Activated CD8-positive, alpha-beta memory T cell treated with anti-CD3 and anti-CD28 coated beads, Interleukin-2, amount 50 U/mL, for 1 hour (primary cell): ENCODE measurements around the gene ICA1.
"Not testable (repeated sequence)": the region's sequence is repeated elsewhere in the genome, so short reads cannot be mapped to it uniquely, and the experiment has no call there.

ENCODE experiments used
- DNase-seq: peaks from one replicate; pipeline ENCODE4 v3.0.0-alpha.2; 2020; ENCODE audit errors: extremely low read depth

Gene ICA1

DNA sequence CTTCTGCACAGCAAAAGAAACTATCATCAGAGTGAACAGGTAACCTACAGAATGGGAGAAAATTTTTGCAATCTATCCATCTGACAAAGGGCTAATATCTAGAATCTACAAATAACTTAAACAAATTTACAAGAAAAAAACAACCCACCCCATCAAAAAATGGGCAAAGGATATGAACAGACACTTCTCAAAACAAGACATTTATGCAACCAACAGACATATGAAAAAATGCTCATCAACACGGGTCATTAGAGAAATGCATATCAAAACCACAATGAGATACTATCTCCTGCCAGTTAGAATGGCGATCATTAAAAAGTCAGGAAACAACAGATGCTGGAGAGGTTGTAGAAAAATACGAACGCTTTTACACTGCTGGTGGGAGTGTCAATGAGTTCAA lies 160.7 kb downstream of the ICA1 start:
- not testable (repeated sequence) for DNase-seq

DNA sequence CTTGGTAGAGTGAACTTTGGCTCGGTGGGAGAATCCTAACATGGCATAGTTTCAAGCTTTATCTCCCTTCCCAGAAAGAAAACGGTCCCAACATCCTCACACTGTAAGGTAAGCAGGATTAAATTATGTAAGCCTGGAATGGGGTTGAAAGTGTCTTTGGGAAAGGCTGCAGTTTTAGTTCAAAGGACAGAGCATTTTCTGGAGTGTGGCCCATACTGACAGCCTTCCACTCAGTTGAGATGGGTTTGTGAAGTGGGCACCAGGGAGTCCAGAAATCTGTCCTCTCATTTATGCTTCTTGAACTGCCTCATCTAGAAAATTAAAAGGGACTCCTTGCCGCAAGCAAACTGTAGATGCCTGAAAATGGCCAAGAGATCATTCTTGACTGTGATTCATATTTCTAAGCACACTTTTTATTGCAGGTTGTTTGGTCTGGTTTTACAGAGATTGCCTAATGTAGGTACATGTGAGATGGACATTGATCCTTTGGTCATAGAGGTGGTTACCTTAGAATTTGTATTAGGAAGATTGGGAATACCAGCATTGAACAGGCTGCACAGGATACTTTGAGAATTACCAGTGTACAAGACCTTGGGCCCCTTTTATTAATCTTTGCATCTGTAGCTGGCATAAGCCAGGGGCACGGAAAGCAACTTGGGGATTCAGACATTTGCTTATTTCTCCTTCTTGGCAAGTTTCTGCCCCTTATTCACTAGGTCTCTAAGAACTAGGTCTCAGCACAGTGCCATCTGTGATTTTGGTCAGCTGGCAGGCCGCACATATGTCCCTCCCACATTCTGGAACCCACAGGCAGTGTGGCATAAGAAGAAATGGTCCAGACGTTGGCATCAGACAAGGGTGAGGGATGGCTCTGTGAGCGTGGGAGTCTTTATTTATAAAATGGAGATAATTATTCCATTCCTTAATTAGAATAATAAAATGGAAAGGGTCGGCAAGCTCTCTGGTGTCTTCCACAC lies 167.5 kb downstream of the ICA1 start:
- DNase-seq, result no peak

GRCh38 chr7:8092140-8092539 lies 169.8 kb downstream of the ICA1 start:
- no peak for DNase-seq

DNA sequence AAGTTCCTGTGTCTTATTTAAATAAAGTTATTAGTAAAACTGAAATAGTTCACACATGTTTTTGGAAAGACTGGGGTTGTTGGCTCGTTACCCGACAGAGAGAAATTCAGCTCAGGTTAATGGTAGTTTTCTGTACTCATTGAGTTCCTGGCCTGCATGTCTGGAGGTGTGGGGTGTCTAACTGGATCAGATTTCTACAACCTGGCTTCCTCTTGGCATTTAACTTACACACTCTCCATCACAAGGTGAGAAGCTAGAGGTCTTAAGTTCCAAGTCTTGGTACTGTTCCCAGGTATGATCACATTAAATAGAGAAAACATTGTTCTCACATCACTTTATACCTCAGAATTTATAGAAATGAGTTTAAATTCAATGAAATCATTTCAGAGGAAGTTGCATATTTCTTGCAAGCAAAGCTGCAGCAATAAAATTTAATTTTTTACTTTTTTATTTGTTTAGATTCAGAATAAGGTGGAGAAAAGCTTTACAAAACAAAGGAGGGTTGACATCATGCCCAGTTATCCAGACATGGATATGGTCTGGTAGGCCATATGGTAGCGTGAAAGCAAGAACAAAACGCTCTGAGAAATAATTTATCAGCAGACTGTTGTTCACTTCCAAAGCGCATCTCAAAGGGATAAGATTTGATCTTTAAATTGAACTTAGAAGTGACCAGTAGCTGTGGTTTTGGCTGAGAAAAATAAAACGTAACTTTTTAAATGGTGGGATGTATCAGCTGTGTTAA lies 172.8 kb downstream of the ICA1 start:
- no peak for DNase-seq

DNA sequence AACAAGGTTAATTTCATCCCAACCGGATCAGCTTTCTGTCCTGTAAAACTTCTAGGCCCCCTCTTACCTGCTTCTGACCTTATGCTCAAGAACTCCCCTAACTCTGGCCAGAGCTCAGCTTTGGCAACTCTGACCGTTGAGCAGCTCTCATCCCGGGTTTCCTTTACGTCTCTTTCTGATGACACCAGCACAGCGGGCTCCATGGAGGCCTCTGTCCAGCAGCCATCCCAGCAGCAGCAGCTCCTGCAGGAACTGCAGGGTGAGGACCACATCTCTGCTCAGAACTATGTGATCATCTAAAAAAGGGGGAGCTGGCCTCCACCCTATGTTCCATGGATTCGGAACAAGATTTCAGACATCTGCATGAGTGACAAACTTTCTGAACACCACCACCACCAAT lies 175.7 kb downstream of the ICA1 start:
- DNase-seq, result no peak

DNA sequence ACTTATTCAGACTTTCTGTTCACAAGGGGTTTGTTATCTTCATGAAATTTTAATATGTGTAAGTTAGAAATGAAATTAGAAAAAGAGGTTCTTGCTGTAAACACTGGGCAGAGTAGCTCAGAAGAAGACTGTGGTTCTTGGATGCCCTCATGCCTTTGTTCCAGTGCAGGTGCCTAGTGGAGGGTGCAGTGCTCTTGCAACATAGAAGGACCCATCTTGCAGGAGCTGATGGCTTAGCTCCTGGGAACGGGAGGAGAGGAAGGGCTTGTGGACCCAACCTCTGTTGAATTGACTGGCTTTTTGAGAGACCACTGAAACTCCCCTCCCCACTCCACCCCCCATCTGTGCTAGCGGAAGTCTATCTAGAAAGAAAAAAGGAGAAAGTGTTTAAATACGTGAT lies 176.5 kb downstream of the ICA1 start:
- no peak for DNase-seq

DNA sequence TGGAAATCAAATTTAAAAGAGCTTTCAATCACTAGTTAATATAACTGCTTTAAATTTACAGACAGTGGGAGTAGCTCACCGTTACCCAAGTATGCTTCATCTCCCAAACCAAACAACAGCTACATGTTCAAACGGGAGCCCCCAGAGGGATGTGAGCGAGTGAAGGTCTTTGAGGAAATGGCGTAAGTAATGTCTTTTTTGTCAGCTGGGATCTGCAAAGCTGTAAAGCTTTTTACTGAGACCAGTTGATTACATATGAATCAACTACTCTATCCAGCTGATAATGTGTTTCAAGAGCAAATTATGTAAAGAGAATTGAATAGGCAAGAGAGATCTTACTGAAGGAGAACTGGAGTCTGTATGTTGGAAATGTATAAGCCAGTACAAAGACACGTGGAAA lies 177.1 kb downstream of the ICA1 start:
- DNase-seq, result no peak

DNA sequence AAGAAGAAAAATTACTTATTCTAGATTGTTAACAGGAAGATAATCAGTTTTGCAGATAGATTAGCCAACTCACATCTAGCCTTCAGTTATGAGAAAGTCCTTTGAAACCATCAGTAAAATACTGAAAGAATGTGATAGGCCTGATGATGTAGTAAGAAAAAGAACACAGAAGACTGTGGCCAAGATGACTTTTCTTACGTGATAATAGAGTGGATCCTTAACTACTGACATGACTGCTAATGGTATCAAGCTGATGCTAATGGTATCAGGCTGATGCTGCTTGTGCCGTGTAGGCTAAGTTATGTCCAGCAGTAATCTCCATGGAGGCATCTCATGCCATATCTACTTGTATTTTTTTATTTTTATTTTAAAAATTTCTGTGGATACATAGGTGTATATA lies 179.2 kb downstream of the ICA1 start:
- no peak for DNase-seq

DNA sequence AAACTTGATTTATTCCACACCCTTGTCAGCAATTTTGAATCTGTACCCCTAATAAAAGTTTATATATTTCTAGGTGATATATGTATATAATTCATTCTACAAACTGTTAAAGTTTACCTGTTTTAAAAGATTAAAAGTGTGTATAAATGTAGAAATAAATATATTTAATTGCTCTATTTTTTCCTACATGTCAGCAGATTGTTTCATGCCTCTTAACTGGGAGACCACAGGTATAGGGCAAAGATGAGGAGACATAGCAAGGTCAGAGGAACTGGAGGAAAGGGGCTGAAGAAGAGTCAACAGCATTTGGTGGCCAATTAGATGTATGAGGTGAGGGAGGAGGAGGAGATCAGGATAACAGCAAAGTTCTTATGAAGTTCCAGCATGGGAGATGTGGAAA lies 183.5 kb downstream of the ICA1 start:
- no peak for DNase-seq

- no peak for DNase-seq
Observed at GRCh38 chr7:8070451-8071180, 191.4 kb downstream of the ICA1 start.

GRCh38 chr7:8068892-8069686 lies 192.9 kb downstream of the ICA1 start:
- no peak for DNase-seq

DNA sequence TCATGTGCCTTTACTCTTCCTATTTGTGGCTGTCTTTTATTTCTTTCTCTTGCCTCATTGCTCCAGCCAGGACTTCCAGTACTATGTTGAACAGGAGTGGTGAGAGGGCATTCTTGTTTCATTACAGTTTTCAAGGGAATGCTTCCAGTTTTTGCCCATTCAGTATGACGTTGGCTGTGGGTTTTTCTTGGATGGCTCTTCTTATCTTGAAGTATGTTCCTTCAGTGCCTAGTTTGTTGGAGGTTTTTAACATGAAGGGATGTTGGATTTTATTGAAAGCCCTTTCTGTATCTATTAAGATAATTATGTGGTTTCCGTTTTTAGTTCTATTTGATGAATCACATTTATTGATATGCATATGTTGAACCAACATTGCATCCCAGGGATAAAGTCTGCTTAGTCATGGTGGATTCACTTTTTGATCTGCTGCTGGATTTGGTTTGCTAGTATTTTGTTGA lies 196.6 kb downstream of the ICA1 start:
- no peak for DNase-seq

- no peak for DNase-seq
Observed at GRCh38 chr7:8064828-8065227, 197.1 kb downstream of the ICA1 start.

DNA sequence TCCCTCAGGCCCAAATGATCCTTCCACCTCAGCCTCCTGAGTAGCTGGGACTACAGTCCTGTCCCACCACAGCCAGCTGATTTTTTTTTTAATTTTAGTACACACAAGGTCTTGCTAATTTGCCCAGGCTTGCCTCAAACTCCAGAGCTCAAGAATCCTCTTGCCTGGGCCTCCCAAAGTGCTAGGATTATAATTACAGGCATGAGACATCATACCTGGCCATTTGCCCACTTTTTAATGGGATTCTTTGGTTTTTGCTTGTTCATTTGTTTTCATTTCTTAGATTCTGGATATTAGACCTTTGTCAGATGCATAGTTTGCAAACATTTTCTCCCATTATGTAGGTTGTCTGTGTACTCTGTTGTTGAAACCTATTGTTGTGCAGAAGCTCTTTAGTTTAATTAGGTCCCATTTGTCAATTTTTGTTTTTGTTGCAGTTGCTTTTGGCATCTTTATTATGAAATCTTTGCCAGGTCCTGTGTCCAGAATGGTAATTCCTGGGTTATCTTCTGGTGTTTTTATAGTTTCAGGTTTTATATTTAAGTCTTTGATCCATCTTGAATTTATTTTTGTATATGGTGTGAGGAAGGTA lies 198.2 kb downstream of the ICA1 start:
- no peak for DNase-seq

GRCh38 chr7:8063300-8063699 lies 198.7 kb downstream of the ICA1 start:
- not testable (repeated sequence) for DNase-seq
